GM18873 (cell line): ENCODE results near the gene SNX14.
"Not testable (repeated sequence)": the region's sequence is repeated elsewhere in the genome, so short reads cannot be mapped to it uniquely, and the experiment has no call there.

Source experiments
- ATAC-seq: cut with Tn5 transposase; IDR thresholded peaks from one replicate; pipeline ENCODE4 v1.9.1; 2021; ENCODE audit warnings: mild to moderate bottlenecking, moderate library complexity, moderate number of reproducible peaks; ENCODE audit not compliant: unreplicated experiment, low FRiP score

Gene SNX14, protein sequence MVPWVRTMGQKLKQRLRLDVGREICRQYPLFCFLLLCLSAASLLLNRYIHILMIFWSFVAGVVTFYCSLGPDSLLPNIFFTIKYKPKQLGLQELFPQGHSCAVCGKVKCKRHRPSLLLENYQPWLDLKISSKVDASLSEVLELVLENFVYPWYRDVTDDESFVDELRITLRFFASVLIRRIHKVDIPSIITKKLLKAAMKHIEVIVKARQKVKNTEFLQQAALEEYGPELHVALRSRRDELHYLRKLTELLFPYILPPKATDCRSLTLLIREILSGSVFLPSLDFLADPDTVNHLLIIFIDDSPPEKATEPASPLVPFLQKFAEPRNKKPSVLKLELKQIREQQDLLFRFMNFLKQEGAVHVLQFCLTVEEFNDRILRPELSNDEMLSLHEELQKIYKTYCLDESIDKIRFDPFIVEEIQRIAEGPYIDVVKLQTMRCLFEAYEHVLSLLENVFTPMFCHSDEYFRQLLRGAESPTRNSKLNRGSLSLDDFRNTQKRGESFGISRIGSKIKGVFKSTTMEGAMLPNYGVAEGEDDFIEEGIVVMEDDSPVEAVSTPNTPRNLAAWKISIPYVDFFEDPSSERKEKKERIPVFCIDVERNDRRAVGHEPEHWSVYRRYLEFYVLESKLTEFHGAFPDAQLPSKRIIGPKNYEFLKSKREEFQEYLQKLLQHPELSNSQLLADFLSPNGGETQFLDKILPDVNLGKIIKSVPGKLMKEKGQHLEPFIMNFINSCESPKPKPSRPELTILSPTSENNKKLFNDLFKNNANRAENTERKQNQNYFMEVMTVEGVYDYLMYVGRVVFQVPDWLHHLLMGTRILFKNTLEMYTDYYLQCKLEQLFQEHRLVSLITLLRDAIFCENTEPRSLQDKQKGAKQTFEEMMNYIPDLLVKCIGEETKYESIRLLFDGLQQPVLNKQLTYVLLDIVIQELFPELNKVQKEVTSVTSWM

DNA sequence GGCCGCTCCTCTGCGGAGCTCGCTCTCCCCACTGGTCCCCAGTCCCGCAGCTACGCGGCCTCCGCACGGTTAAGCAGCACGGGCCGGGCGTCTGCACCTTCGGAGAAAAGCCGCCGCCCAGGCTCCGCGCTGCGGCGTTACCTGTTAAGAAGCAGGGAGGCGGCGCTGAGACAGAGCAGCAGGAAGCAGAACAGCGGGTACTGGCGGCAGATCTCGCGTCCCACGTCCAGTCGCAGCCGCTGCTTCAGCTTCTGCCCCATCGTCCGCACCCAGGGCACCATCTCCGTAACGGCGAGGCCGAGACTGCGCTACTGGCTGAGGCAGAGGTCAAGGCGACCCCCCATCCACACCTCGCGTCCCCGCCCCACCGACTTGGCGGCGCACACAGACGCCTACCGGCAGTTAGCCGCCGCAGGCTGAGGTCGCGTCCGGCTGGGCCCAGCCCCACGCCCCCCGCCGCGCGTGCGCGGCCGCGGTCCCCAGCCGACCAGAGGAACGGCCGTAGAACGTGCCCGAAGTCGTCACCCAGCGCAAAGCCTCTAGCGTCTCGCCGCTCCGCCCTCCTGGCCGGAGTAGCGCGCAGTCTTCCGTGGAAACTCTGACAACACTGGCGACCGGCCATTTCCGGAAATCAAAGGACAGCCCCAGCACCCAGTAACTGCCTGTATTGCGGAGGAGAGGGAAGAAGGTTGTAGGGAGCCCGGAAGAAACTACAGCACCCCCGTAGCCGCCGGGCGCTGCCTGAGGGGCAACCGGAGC is at the start of gene SNX14:
Gene SNX14 (minus strand): TSS at position 421 of the 759 bp plus-strand sequence. CDS start 140 bp downstream, at position 281.
- peak; percentile 93 for ATAC-seq

DNA sequence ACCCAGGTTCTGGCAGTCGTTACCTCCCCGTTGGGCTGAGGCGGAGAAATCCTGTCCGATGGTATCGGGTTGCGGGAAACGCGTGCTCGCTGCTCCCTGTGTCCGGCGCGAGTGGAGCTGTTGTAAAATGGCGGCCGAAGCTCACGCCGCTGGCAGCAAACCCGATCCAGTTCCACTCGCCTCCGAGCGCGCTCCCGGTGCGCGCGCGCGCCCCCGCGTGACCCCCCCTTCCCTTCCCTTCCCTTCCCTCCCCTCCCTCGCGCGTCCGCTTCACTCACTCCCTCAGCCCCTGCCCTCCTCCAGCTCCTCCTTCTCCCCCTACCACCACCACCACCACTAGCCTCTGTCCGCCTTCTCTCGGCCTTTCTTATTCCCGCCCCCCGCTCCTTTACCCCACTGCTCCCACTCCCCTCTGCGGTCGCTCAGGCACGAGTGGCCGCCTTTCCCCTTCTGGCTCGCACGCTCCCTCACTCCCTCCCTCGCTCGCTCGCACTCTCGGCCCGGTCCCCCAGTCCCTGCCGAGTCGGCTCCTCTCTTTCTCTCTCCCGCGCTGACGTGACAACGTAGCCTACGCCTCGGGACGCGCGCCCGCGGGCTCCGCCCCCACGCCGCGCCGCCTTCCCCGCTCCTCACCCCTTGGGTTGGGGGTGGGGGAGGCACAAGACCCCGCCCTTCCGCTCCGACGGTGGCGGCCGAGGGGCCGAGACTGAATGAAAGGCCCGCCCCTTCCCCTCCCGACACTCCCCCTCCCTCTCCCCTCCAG is 49.3 kb upstream of the SNX14 start, which contains the start of gene SYNCRIP:
Gene SYNCRIP (minus strand): TSS at position 113 of the 763 bp plus-strand sequence. CDS start 1,447 bp downstream, outside the sequence.
- peak; percentile 62 for ATAC-seq

DNA sequence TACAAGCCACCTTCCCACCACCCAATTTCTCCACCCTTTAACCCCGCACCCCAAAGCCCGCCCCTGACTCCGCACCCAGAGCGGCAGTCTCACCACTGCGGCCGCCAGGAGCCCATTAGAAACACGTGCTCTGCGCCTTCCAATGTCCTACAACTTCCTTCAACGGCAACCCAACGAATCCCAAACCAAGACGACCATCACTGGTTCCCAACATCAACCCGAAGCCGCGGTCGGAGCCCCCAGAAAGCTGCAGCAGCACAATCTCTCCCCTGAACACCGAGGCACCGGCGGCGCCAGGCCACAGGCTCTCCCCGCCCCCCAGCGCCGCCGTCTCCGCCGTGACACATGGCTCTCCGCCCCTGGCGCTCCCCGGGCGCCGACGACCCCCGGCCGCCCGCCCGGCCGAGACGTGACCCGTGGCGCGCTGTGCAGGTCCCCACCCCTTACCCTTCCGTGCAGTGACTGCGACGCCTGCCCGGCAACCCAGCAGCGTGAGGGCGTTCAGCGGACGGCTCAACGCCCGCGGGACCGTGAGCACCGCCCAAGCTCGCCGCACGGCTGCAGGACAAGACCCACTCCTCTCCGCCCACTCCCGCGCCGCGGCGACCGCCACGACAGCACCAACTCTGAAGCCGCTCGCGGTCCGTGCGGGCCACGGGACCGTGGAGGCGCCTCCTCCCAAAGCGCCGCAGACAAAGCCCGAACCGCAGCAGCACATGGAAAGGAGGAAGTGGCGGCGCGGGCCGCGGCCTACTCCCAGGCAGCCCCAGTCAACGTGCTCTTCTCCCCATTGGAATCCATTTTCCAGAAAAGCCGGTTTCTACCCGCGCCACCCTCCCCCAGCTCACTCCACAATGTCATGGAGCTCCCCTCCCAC is 48.5 kb upstream of the SNX14 start:
- ATAC-seq: no peak

DNA sequence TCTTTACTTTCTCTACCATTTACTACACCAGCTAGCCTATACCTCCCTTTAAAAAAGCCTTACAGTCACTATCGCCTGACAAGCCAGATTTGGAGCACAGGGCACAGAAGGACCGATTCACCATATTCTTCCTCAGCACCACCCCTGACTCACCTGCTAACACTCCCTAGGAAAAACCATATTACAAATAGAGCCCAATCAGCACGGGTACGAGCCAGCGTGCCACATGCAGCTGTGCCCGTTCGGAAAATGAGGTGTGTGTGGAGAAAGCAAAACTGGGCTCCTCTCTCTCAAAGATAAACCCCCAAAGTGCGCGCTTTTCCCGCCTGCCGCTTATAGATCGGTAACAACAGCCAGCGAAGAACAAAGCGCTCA is 47.9 kb upstream of the SNX14 start:
- ATAC-seq: no peak

DNA sequence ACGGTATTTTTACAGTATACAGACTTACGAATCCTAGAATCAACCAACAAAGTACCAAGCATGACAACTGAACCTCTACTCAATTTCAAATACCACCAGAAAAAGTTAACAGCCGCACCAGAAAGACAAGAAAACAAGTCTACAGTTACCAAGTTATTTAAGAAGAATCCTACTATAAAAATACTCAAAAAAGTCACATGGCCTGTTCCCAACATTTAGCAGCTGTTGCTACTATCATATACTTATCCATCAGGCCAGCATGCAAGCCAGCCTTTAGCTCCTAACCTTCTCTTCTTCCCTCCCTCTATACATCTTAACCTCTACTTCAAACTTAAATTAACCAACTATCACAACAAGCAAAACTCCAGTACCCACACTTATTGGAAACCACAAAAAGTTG is 47.2 kb upstream of the SNX14 start:
- no peak for ATAC-seq

DNA sequence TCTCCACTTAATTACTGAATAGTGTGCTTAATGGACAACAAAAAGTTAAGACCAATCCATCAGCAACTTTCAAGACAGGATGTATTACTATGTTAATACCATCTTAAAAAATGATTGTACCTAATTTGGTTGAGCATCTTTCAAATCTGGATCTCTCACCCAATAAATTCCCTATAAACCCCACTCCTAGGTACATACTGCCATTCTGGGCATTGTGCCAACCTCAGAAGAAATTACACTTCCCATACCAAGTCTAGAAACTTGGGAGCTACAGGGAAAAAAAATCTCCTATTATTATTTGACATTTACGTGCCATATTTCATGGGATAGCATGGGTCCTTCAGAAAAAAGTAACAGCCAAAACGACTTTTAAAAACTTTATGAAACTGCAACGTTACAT is 43.9 kb upstream of the SNX14 start:
- ATAC-seq: no peak

DNA sequence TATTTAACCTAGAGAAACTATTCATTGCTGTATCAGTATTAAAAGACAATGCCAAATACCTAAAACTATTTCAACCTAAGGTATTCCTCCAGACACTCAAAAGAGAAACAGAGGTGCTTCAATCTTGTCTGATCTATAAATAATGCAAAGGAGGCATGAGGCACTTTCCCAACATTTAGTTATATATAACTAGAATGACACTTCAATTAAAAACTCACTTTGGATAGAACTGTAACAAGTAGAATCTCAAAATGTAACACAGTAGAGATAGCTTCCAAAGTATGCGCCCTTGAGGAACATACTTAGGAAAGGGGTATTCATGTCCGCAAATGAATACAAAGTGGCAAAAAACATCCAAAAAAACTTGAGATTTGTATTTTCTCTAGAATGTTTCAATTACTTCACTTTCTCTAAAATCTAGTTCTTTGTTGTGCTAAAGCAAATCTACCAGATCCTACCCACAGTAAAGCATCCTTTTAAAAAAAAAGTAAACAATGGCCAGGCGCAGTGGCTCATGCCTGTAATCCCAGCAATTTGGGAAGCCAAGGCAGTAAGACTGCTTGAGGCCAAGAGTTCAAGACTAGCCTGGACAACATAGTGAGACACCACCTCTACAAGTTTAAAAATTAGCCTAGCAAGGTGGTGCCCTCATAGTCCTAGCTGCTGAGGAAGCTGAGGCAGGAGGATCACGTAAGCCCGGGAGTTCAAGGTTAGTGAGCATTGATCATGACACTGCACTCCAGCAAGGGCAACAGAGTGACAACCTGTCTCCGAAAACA is 38.7 kb upstream of the SNX14 start:
- no peak for ATAC-seq

DNA sequence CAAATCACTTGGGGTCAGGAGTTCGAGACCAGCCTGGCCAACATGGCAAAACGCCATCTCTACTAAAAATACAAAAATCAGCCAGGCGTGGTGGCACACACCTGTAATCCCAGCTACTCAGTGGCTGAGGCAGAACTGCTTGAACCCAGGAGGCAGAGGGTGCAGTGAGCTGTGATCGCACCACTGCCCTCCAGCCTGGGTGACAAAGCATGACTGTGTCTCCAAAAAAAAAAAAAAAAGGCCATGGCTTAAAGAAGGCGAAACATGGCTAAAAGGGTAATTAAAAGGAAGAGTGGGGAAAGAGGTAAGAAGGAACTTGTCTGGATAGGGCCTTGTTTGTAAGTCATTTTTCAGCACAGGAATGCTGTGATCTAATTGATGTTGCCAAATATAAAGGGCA is 37.5 kb upstream of the SNX14 start:
- not testable (repeated sequence) for ATAC-seq

DNA sequence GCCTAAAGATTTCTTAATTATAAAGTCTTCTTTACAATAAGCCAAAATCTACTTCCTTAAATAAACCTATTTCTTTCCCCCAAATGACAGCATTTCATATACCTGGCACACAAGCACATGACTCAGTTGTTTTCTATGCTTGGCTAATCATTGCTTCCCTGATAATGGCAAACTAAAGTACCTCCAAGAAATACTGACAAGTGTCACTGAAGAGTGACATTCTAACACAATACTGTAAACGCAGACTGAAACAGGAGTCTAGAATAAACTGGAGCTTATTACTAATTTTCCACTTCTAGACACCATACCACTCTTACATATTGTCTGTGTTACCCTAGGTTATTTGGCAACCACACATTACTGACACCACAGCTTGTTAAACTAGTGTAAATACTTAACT is 34.7 kb upstream of the SNX14 start:
- ATAC-seq: no peak

DNA sequence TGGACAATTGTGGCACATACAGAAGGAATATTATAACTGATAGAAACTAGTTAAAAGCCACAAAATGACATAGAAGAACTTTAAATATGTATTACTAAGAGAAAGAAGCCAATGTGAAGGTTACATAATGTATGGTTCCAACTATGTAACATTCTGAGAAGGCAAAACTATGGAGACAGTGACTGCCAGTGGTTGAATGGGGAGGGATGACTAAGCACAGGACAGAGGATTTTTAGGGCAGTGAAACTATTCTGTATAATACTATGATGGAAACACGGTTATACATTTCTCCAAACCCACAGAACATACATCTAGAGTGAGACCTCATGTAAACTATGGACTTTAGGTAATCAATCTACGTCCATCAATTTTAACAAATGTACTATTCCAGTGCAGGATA is 26.6 kb upstream of the SNX14 start:
- no peak for ATAC-seq

DNA sequence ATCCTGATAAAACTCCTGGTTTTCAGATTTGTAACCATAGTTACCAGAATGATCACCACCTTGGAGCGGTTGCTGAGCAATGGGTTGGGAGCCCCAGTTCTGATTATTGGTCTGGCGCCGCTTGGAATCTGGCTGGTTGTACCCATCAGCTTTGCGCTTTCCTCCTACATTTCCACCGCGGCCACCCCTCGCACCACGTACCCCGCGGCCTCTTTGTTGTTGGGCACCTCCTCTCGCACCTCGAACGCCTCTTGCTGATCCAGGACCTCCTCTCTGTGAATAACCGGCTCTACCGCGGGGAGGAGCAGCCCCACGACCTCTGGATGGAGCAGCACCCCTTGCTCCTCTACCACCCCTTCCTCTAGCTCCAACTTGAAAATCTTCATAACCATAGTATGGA is 21.1 kb upstream of the SNX14 start:
- ATAC-seq: no peak

DNA sequence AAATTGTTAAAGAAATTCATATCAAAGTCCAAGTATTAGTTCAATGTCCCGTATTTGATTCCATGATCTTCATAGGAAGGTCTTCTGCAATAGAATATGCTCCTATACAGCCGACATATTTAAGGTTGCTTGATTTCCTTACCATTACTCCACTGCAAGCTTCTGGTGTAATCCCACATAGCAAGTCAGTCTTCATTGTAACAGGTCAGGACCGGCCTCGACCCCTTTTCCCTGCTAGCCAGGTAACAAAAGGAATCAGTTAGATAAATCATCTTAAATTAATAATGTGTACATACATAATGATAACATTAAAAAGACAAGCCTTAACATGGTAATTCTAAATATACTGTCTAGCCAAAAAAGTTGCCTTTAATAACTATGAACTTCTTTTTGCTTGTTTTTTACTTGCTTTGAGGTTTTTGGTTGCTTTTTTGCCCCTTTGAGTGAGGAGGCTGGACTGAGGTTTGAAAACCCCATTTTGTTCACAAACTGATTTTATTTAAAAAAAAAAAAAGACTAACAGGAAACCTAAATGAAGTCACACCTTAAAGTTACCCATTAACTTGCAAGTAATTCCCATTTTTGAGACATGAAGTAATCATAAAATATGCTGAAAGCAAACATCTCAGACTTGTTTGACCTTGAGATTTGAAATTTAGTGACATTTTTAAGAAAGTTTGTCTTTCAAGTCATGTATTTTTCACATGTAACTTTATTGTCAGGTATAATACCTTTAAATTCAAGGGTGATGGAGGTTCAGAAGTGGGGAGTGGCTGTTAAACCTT is 19.2 kb upstream of the SNX14 start:
- ATAC-seq: no peak

DNA sequence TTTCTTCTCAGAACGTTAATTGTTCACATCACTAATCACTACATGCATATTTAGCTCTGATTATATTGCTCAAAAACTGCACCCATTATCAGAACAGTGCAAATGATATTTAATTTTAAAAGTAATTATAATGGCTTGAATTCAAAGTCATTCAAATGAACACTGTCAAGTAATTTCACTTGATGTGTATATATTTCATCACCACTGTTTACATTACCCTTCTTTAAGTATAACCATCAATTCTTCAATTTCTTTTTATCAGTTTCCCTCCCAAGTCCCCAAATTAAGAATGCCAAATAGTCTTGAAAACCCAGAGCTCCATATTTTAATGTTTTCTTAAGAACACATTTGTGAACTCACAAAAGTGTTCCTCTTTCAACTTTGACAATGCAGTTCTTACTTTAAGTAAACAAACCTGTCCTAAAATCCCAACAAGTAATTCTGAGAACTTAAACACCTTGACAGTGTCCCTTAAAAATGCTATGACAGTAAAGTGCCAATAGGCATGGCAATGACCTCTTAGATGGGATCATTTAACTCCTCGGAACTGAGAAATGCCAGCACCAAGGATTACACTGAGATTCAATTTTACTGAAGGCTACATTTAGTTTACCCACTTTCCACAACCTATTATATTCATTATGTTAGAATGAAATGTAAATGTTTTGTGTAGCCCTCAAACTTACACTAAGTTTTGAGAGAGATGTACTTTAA is 16.7 kb upstream of the SNX14 start:
- no peak for ATAC-seq

DNA sequence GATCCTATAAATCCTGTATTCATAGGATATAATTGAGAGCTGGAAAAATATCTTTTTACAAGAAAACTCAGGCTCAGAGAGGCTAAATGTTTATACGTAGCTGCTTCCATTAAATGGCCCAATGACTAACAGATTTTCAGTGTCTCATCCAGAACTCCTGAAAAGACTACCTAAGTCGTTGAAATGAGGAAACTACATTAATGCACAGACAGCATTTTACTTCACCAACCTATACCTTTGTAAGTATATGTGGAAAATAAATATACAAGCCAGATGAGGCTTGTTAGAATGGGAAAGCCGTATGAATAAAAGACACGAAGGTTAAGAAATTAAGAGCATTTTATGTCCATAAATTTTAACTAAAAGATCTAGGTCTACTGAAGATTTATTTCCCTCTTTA is 8.4 kb upstream of the SNX14 start:
- no peak for ATAC-seq

DNA sequence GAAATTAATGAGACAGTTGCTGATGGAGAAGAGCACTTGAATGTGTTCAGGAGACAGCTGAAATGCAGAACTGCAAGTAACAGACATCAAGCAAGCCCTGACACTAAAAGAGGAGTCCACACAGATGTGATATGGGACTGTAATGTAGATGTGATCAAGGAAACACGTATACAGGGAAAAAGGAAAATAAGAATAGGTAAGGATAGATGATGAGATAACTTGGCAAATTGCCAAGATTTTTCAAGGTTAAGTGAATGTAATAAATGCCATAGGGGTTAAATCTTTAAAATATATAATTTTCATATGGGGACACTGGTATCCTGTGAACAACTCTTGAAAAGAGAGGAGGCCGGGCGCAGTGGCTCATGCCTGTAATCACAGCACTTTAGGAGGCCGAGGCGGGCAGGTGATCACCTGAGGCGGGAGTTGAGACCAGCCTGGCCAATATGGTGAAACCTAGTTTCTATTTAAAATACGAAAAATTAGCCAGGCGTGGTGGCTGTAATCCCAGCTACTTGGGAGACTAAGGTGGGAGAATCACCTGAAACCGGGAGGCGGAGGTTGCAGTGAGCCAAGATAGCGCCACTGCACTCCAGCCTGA is 7.2 kb upstream of the SNX14 start:
- ATAC-seq: no peak

DNA sequence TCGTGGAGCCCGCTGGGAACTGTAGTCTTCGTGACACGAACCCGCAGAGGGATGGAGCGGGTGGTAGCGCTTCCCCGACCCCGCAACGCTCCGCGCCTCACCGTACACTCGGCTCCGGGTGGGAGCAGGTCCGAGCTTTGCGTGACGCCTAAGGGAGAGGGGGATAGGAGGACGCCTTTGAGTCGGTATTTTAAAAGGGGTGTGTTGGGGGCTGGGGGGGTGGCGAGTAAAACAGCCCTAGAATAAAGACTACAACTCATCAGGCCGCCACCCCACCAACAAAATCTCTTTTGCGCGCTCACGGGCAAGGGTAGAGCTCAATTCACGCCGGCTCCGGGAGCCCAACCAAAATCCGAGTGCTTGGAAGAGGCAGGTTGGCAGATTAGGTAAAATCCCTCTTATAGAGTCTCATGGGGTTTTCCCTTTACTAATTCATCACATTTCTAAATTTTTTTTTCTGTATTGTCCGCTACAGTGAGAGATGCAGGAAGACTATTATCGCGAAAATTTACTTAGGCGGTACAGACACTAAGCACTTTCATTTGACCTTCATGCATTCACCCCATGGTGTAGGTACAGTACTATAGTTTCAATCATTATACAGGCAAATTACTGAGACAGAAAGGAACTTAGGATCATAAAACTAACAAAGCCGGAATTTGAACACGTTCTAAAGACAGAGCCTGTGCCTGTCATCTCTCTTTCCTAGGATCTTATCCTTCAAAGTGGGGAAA is 706 bp upstream of the SNX14 start:
- ATAC-seq: peak; percentile 3
